Stomach (tissue), 9 donors: ENCODE data around the gene SLC2A8. TPM values are rescaled to one million over a fixed set of nuclear protein-coding genes. Genes with fewer than 3 reads are reported as not detected.

Source experiments
- DNase-seq, 2 donors: peaks; one replicate each; pipeline versions ENCODE4 v3.0.0 to v3.0.0-alpha.2; 2013 to 2019
- H3K27ac ChIP-seq, 5 donors: fragments of 200-600 bp in 4 of 5; sonication (generic) in 4 of 5; one replicate each; pipeline ENCODE4 v1.5.1; 2013 to 2019; ENCODE audit warnings: mild to moderate bottlenecking in 1 of 5, moderate library complexity in 1 of 5
- H3K27me3 ChIP-seq, 3 donors: fragments of 200-600 bp; sonication (generic); one replicate each; pipeline ENCODE4 v1.5.1; 2017 to 2019; ENCODE audit warnings: mixed run types in 1 of 3
- H3K36me3 ChIP-seq, 4 donors: fragments of 200-600 bp; sonication (generic); 1 replicate in 3 of 4; 2 replicates in 1 of 4; pipeline ENCODE4 v1.5.1; 2016 to 2019
- H3K4me1 ChIP-seq, 4 donors: fragments of 200-600 bp; sonication (generic); one replicate each; pipeline ENCODE4 v1.5.1; 2016 to 2019
- H3K4me3 ChIP-seq, 4 donors: fragments of 200-600 bp; sonication (generic) in 3 of 4; one replicate each; pipeline ENCODE4 v1.5.1; 2016 to 2019; ENCODE audit warnings: mild to moderate bottlenecking in 1 of 4
- H3K9me3 ChIP-seq, 4 donors: fragments of 200-600 bp; sonication (generic); one replicate each; pipeline ENCODE4 v1.5.1; 2016 to 2019
- CTCF ChIP-seq, 7 experiments: fragments of 450-650 bp in 4 of 7; fragments of 200-600 bp in 3 of 7; sonication (generic) in 3 of 7; IDR thresholded peaks; one replicate each; pipeline ENCODE4 v1.5.1; 2016 to 2019; ENCODE audit warnings: antibody characterized with exemption in 7 of 7, control low read depth in 2 of 7, mild to moderate bottlenecking in 1 of 7
- EP300 ChIP-seq: sonication (generic); formaldehyde crosslinking; IDR thresholded peaks from one replicate; pipeline ENCODE4 v1.6.1; 2017; ENCODE audit warnings: antibody characterized with exemption
- POLR2A ChIP-seq, 4 donors: fragments of 450-650 bp; IDR thresholded peaks; one replicate each; pipeline ENCODE4 v1.6.1; 2016; ENCODE audit warnings: antibody characterized with exemption in 4 of 4, control low read depth in 2 of 4, mild to moderate bottlenecking in 1 of 4, moderate library complexity in 1 of 4
- POLR2AphosphoS5 ChIP-seq, 3 donors: sonication (generic); formaldehyde crosslinking; IDR thresholded peaks; one replicate each; pipeline ENCODE4 v1.6.1; 2016; ENCODE audit warnings: antibody characterized with exemption in 3 of 3
- WGBS, 5 donors: extraction: QIAGEN DNeasy Blood & Tissue Kit in 3 of 5; methylation state at CpG; one replicate each; pipeline versions ENCODE4 v1.1.5 to v1.1.7; 2013 to 2018; 5-methylcytosine and 5-hydroxymethylcytosine counted together
- intact Hi-C: fragments of 100-400 bp; cut with DNase I; formaldehyde crosslinking; loops from one replicate; pipeline ENCODE4 v1.15.1; 2023; ENCODE audit warnings: low total_unique reads
- polyA plus RNA-seq, 3 donors: library from polyadenylated mRNA; stranded (reverse); fragments of 200-250 nt; gene quantifications; one replicate each; pipeline ENCODE4 v1.2.3, GENCODE V29; 2013
- total RNA-seq, 5 donors: library from RNA; depleted of rRNA; stranded (reverse); fragments of >200 nt; gene quantifications; one replicate each; pipeline versions ENCODE4 v1.1.0 to v1.2.3, GENCODE V29; 2014 to 2016
- donor health status: healthy with polysubstance abuse.
- donor health status: Bipolar disorder and iron deficiency.
- donor health status: healthy.

SLC2A8 gene
- total and polyA plus RNA-seq, 8 donors: 4.7 to 36.2 (median 18.0) TPM

- H3K27ac ChIP-seq: peak overlapping the region in 2 of 5 donors; percentile 31 to 97
- H3K36me3 ChIP-seq: peaks cover 70 to 81% (median 79%) of the 10 kb centered on the region in 4 donors
- H3K4me1 ChIP-seq: peaks cover 21 to 42% (median 26%) of the 10 kb centered on the region in 4 donors
- no peak overlapping the region for H3K4me3 ChIP-seq
- intact Hi-C loops: no loop called here
- TF ChIP-seq EP300 (no peak), POLR2A (IDR thresholded peaks at IDR 0.05) (no peak), CTCF (IDR thresholded peaks at IDR 0.05) (no peak)
- no peaks in the 10 kb centered on the region for H3K27me3 ChIP-seq
- peaks cover 0 to 8% (median 0%) of the 10 kb centered on the region in 4 donors for H3K9me3 ChIP-seq
- 77 to 87% (median 84%) methylated on average over 7 of the region's 7 CpGs for WGBS, 5 donors
- DNase-seq: no peak
Observed at GRCh38 chr9:127446713-127447415, 49.9 kb downstream of the SLC2A8 start.

- no peaks in the 10 kb centered on the region for H3K27me3 ChIP-seq
- peak overlapping the region in 3 of 5 donors; percentile 93 to 97 (median 93) for H3K27ac ChIP-seq
- intact Hi-C loops: no loop called here
- WGBS, 5 donors: 75 to 85% (median 84%) methylated on average over 6 to 7 of the region's 7 CpGs
- H3K9me3 ChIP-seq: peaks cover 0 to 8% (median 0%) of the 10 kb centered on the region in 4 donors
- DNase-seq: no peak
- H3K36me3 ChIP-seq: peaks cover 66 to 74% (median 72%) of the 10 kb centered on the region in 4 donors
- H3K4me3 ChIP-seq: no peak overlapping the region
- peaks cover 28 to 49% (median 33%) of the 10 kb centered on the region in 4 donors for H3K4me1 ChIP-seq
- TF ChIP-seq CTCF (IDR thresholded peaks at IDR 0.05): no peak
- no peak for TF ChIP-seq POLR2AphosphoS5 (IDR thresholded peaks at IDR 0.05)
- no peak for TF ChIP-seq EP300
- no peak for TF ChIP-seq POLR2A (IDR thresholded peaks at IDR 0.05)
Observed at GRCh38 chr9:127447416-127448111, 50.6 kb downstream of the SLC2A8 start.

GRCh38 chr9:127448112-127448805 is 51.3 kb downstream of the SLC2A8 start:
- peaks cover 0 to 8% (median 0%) of the 10 kb centered on the region in 4 donors for H3K9me3 ChIP-seq
- peak overlapping the region in 4 of 5 donors; percentile 93 to 97 (median 95) for H3K27ac ChIP-seq
- H3K4me3 ChIP-seq: peak overlapping the region in 3 of 4 donors; percentile 69 to 91 (median 80)
- H3K27me3 ChIP-seq: no peaks in the 10 kb centered on the region
- H3K36me3 ChIP-seq: peaks cover 59 to 67% (median 65%) of the 10 kb centered on the region in 4 donors
- intact Hi-C loops: no loop called here
- peaks cover 35 to 56% (median 40%) of the 10 kb centered on the region in 4 donors for H3K4me1 ChIP-seq
- whole genome bisulfite sequencing, 5 donors: 84 to 93% (median 89%) methylated on average over 8 of the region's 8 CpGs
- TF ChIP-seq CTCF (IDR thresholded peaks at IDR 0.05): no peak
- no peak for TF ChIP-seq POLR2AphosphoS5 (IDR thresholded peaks at IDR 0.05)
- no peak for TF ChIP-seq POLR2A (IDR thresholded peaks at IDR 0.05)
- DNase-seq: no peak

- peaks cover 35 to 57% (median 42%) of the 10 kb centered on the region in 4 donors for H3K4me1 ChIP-seq
- WGBS, 5 donors: 28 to 38% (median 34%) methylated on average over 5 of the region's 5 CpGs
- DNase-seq: peak in 1 of 2 donors; percentile 25
- intact Hi-C loops: no loop called here
- no peaks in the 10 kb centered on the region for H3K27me3 ChIP-seq
- H3K9me3 ChIP-seq: peaks cover 0 to 6% (median 0%) of the 10 kb centered on the region in 4 donors
- H3K4me3 ChIP-seq: peak overlapping the region; percentile 69 to 91 (median 82)
- no peak for TF ChIP-seq CTCF (IDR thresholded peaks at IDR 0.05)
- TF ChIP-seq EP300: no peak
- no peak for TF ChIP-seq POLR2A (IDR thresholded peaks at IDR 0.05)
- no peak for TF ChIP-seq POLR2AphosphoS5 (IDR thresholded peaks at IDR 0.05)
- peak overlapping the region in 4 of 5 donors; percentile 93 to 97 (median 95) for H3K27ac ChIP-seq
- H3K36me3 ChIP-seq: peaks cover 53 to 60% (median 58%) of the 10 kb centered on the region in 4 donors
Observed at GRCh38 chr9:127449332-127449966, 52.5 kb downstream of the SLC2A8 start.
